HL-60 (cell line): ENCODE data around the gene TCEAL4.

Source experiments
- CTCF ChIP-seq: IDR thresholded peaks from one replicate; pipeline ENCODE4 v1.5.1; 2011; ENCODE audit warnings: low read length, control low read depth, inconsistent platforms; ENCODE audit not compliant: insufficient read depth
- POLR2AphosphoS5 ChIP-seq: IDR thresholded peaks from 2 replicates; pipeline ENCODE4 v1.6.1; 2012; ENCODE audit warnings: low read depth
- REST ChIP-seq: IDR thresholded peaks from 2 replicates; pipeline ENCODE4 v1.6.1; 2012; ENCODE audit warnings: low read depth; ENCODE audit not compliant: insufficient replicate concordance
- SPI1 ChIP-seq: IDR thresholded peaks from 2 replicates; pipeline ENCODE4 v1.6.1; 2012; ENCODE audit warnings: low read depth, mild to moderate bottlenecking, borderline replicate concordance

GRCh38 chrX:103549916-103550315 is 35.4 kb upstream of the TCEAL4 start:
- TF ChIP-seq CTCF (no peak), POLR2AphosphoS5 (no peak), REST (no peak), SPI1 (no peak)
